K562 (cell line): ENCODE measurements around the gene NDUFAF3. TPM values are rescaled to one million over a fixed set of nuclear protein-coding genes. Genes with fewer than 3 reads are reported as not detected.
A peak's percentile ranks its signal among the peaks of the same experiment; 100 is the strongest.

Experiments used
- CBFA2T3 ChIP-seq: fragments of 450-650 bp; IDR thresholded peaks from 2 replicates; pipeline ENCODE4 v1.6.1; 2017
- E2F3 ChIP-seq: fragments of 250-450 bp; sonication (Bioruptor Pico); IDR thresholded peaks from 2 replicates; pipeline ENCODE4 v1.4.0; 2020; ENCODE audit warnings: mild to moderate bottlenecking
- THRAP3 ChIP-seq: fragments of 450-650 bp; IDR thresholded peaks from 2 replicates; pipeline ENCODE4 v1.6.1; 2016; ENCODE audit warnings: mild to moderate bottlenecking, inconsistent platforms, borderline replicate concordance
- ZNF316 ChIP-seq: fragments of 450-650 bp; IDR thresholded peaks from 2 replicates; pipeline ENCODE4 v1.6.1; 2016
- ZNF764 ChIP-seq: fragments of 250-450 bp; sonication (Bioruptor Pico); IDR thresholded peaks from 2 replicates; pipeline ENCODE4 v1.4.0; 2020; ENCODE audit warnings: low read depth, mild to moderate bottlenecking, moderate library complexity
- polyA plus RNA-seq, 8 experiments: library from polyadenylated mRNA; depleted of rRNA in 4 of 8; stranded (reverse) in 5 of 8; unstranded in 3 of 8; fragments of >200 nt; fragmentation: Nextera tagmentation in 2 of 8; fragmentation: Illumina TruSeq in 1 of 8; extraction: Ambion mirVana in 2 of 8; extraction: Trizol in 1 of 8; gene quantifications; 2 replicates each; pipeline versions ENCODE4 v1.2.1 to v1.2.3, GENCODE V29; 2011 to 2014; ENCODE audit warnings: inconsistent platforms in 1 of 8, missing spikeins in 1 of 8
- total RNA-seq, 7 experiments: library from RNA; depleted of rRNA in 6 of 7; stranded (reverse); fragments of >200 nt in 6 of 7; fragmentation: Illumina TruSeq in 2 of 7; extraction: Trizol in 2 of 7; gene quantifications; 2 replicates each; pipeline versions ENCODE4 v1.2.1 to v1.2.3, GENCODE V29; 2011 to 2021; ENCODE audit warnings: low replicate concordance in 1 of 7
- TF ChIP-seq, protein P1 (sequence below): fragments of 200-600 bp; sonication (generic); IDR thresholded peaks from one replicate; pipeline ENCODE4 v1.6.1; 2012; ENCODE audit warnings: mild to moderate bottlenecking, low read depth, low read length, inconsistent platforms
- TF ChIP-seq, protein P2 (sequence below): fragments of 250-450 bp; sonication (Bioruptor Pico); IDR thresholded peaks from 2 replicates; pipeline ENCODE4 v1.5.1; 2021; ENCODE audit warnings: mild to moderate bottlenecking
- TF ChIP-seq, protein P3 (sequence below): sonication (generic); formaldehyde crosslinking; IDR thresholded peaks from 2 replicates; pipeline ENCODE4 v1.8.0; 2022; ENCODE audit warnings: mild to moderate bottlenecking, missing genetic modification reagents
- TF ChIP-seq, protein P4 (sequence below): sonication (generic); formaldehyde crosslinking; IDR thresholded peaks from 2 replicates; pipeline ENCODE4 v1.9.0; 2022; ENCODE audit warnings: mild to moderate bottlenecking, missing genetic modification reagents
- TF ChIP-seq, protein P5 (sequence below), 2 experiments: fragments of 250-450 bp in 1 of 2; fragments of 450-650 bp in 1 of 2; sonication (Bioruptor Pico) in 1 of 2; IDR thresholded peaks; 2 replicates each; pipeline versions ENCODE4 v1.6.1 to v1.8.0; 2016 to 2021; ENCODE audit warnings: mild to moderate bottlenecking in 2 of 2, moderate library complexity in 2 of 2, missing compliant biosample characterization in 1 of 2, missing genetic modification characterization in 1 of 2

Gene NDUFAF3
- total and polyA plus RNA-seq, 9 of the 15 experiments (the other 6 are each of a cell fraction or from before 2014, with no cell fraction given) = 17.0 to 127 (median 36.3) TPM

DNA sequence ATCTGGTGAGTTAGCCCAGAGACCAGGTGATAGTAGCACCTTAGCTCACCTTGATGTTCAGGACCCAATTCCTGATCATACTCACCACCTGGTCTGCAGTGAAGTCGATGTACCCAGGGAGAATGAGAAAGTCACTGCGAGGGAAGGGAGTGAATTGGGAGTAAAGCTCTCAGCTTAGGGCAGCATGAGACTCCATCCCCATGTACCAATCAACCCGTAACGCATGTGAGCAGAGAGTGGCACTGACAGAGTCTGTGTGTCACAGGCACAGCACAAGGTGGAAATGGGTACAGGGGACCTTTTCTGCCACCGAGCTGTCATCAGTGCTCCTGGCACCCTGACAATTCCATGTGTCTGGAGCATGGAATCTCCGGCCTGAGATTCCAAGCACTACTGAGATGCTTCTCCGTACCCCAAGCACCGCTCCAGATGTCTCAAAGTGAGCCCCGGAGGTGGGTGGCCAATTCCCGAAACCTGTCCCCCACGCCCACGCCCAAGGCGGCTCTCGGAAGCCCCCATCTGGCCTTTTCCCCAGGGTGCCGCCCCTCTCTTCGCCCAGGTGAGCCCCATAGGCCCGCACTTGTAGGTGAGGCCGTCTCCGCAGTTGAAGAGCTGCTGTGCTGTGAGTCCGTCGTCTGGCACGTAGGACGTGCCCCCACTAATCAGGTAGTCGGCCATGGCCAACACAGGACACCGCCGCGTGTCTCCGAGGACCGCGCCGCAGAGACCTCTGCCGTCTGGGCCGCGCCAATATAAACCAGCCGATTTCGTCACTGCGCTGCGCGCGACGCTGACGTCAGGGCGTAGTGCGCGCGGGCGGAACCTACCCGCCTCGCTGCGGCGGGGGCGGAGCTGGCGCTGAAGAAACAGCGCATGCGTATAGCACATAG, 7.0 kb downstream of the NDUFAF3 start, which contains the start of gene IMPDH2 (continued):
- TF ChIP-seq, protein P1, sequence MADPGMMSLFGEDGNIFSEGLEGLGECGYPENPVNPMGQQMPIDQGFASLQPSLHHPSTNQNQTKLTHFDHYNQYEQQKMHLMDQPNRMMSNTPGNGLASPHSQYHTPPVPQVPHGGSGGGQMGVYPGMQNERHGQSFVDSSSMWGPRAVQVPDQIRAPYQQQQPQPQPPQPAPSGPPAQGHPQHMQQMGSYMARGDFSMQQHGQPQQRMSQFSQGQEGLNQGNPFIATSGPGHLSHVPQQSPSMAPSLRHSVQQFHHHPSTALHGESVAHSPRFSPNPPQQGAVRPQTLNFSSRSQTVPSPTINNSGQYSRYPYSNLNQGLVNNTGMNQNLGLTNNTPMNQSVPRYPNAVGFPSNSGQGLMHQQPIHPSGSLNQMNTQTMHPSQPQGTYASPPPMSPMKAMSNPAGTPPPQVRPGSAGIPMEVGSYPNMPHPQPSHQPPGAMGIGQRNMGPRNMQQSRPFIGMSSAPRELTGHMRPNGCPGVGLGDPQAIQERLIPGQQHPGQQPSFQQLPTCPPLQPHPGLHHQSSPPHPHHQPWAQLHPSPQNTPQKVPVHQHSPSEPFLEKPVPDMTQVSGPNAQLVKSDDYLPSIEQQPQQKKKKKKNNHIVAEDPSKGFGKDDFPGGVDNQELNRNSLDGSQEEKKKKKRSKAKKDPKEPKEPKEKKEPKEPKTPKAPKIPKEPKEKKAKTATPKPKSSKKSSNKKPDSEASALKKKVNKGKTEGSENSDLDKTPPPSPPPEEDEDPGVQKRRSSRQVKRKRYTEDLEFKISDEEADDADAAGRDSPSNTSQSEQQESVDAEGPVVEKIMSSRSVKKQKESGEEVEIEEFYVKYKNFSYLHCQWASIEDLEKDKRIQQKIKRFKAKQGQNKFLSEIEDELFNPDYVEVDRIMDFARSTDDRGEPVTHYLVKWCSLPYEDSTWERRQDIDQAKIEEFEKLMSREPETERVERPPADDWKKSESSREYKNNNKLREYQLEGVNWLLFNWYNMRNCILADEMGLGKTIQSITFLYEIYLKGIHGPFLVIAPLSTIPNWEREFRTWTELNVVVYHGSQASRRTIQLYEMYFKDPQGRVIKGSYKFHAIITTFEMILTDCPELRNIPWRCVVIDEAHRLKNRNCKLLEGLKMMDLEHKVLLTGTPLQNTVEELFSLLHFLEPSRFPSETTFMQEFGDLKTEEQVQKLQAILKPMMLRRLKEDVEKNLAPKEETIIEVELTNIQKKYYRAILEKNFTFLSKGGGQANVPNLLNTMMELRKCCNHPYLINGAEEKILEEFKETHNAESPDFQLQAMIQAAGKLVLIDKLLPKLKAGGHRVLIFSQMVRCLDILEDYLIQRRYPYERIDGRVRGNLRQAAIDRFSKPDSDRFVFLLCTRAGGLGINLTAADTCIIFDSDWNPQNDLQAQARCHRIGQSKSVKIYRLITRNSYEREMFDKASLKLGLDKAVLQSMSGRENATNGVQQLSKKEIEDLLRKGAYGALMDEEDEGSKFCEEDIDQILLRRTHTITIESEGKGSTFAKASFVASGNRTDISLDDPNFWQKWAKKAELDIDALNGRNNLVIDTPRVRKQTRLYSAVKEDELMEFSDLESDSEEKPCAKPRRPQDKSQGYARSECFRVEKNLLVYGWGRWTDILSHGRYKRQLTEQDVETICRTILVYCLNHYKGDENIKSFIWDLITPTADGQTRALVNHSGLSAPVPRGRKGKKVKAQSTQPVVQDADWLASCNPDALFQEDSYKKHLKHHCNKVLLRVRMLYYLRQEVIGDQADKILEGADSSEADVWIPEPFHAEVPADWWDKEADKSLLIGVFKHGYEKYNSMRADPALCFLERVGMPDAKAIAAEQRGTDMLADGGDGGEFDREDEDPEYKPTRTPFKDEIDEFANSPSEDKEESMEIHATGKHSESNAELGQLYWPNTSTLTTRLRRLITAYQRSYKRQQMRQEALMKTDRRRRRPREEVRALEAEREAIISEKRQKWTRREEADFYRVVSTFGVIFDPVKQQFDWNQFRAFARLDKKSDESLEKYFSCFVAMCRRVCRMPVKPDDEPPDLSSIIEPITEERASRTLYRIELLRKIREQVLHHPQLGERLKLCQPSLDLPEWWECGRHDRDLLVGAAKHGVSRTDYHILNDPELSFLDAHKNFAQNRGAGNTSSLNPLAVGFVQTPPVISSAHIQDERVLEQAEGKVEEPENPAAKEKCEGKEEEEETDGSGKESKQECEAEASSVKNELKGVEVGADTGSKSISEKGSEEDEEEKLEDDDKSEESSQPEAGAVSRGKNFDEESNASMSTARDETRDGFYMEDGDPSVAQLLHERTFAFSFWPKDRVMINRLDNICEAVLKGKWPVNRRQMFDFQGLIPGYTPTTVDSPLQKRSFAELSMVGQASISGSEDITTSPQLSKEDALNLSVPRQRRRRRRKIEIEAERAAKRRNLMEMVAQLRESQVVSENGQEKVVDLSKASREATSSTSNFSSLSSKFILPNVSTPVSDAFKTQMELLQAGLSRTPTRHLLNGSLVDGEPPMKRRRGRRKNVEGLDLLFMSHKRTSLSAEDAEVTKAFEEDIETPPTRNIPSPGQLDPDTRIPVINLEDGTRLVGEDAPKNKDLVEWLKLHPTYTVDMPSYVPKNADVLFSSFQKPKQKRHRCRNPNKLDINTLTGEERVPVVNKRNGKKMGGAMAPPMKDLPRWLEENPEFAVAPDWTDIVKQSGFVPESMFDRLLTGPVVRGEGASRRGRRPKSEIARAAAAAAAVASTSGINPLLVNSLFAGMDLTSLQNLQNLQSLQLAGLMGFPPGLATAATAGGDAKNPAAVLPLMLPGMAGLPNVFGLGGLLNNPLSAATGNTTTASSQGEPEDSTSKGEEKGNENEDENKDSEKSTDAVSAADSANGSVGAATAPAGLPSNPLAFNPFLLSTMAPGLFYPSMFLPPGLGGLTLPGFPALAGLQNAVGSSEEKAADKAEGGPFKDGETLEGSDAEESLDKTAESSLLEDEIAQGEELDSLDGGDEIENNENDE = no peak
- TF ChIP-seq THRAP3 (no peak), CBFA2T3 (no peak), ZNF316 (peak; percentile 48; the same call in 1 of the 2 replicates), ZNF764 (CRISPR knock-in tag) (no peak), E2F3 (CRISPR knock-in tag) (no peak)
- TF ChIP-seq, protein P2, sequence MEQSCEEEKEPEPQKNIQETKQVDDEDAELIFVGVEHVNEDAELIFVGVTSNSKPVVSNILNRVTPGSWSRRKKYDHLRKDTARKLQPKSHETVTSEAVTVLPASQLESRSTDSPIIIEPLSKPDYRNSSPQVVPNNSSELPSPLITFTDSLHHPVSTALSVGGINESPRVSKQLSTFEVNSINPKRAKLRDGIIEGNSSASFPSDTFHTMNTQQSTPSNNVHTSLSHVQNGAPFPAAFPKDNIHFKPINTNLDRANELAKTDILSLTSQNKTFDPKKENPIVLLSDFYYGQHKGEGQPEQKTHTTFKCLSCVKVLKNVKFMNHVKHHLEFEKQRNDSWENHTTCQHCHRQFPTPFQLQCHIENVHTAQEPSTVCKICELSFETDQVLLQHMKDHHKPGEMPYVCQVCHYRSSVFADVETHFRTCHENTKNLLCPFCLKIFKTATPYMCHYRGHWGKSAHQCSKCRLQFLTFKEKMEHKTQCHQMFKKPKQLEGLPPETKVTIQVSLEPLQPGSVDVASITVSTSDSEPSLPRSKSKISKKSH (CRISPR knock-in tag) = no peak
- TF ChIP-seq, protein P3, sequence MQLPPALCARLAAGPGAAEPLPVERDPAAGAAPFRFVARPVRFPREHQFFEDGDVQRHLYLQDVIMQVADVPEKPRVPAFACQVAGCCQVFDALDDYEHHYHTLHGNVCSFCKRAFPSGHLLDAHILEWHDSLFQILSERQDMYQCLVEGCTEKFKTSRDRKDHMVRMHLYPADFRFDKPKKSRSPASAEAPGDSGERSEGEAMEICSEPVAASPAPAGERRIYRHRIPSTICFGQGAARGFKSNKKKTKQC (CRISPR knock-in tag) = peak; percentile 89
- TF ChIP-seq, protein P4, sequence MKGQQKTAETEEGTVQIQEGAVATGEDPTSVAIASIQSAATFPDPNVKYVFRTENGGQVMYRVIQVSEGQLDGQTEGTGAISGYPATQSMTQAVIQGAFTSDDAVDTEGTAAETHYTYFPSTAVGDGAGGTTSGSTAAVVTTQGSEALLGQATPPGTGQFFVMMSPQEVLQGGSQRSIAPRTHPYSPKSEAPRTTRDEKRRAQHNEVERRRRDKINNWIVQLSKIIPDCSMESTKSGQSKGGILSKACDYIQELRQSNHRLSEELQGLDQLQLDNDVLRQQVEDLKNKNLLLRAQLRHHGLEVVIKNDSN (CRISPR knock-in tag) = no peak
- TF ChIP-seq, protein P5, sequence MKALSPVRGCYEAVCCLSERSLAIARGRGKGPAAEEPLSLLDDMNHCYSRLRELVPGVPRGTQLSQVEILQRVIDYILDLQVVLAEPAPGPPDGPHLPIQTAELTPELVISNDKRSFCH (CRISPR knock-in tag; IDR thresholded peaks at IDR 0.05) = no peak
- TF ChIP-seq, protein P5 (tag; IDR thresholded peaks at IDR 0.05) = peak; percentile 62
